Vagina (tissue), 2 donors: ENCODE results near the gene DKKL1. TPM values are rescaled to one million over a fixed set of nuclear protein-coding genes. Genes with fewer than 3 reads are reported as not detected.
"Not testable (repeated sequence)": the region's sequence is repeated elsewhere in the genome, so short reads cannot be mapped to it uniquely, and the experiment has no call there.

ENCODE experiments used
- DNase-seq, 2 donors: peaks; one replicate each; pipeline ENCODE4 v3.0.0-alpha.2; 2017; ENCODE audit errors: extremely low spot score in 2 of 2
- H3K27ac ChIP-seq: fragments of 200-600 bp; sonication (generic); one replicate; pipeline ENCODE4 v1.5.1; 2019
- H3K27me3 ChIP-seq: fragments of 200-600 bp; sonication (generic); one replicate; pipeline ENCODE4 v1.5.1; 2019
- H3K36me3 ChIP-seq, 2 donors: fragments of 200-600 bp; sonication (generic); one replicate each; pipeline ENCODE4 v1.5.1; 2017 to 2019
- H3K4me1 ChIP-seq: fragments of 200-600 bp; sonication (generic); one replicate; pipeline ENCODE4 v1.5.1; 2019
- H3K4me3 ChIP-seq, 2 donors: fragments of 200-600 bp; sonication (generic); 1 replicate in 1 of 2; 2 replicates in 1 of 2; pipeline ENCODE4 v1.5.1; 2016 to 2019
- H3K9me3 ChIP-seq: fragments of 200-600 bp; sonication (generic); one replicate; pipeline ENCODE4 v1.5.1; 2019
- POLR2A ChIP-seq, 2 donors: fragments of 450-650 bp; IDR thresholded peaks; one replicate each; pipeline ENCODE4 v1.6.1; 2017; ENCODE audit warnings: antibody characterized with exemption in 2 of 2, mild to moderate bottlenecking in 2 of 2, moderate library complexity in 2 of 2
- POLR2AphosphoS5 ChIP-seq, 2 donors: sonication (generic); formaldehyde crosslinking; IDR thresholded peaks; one replicate each; pipeline ENCODE4 v1.9.0; 2017; ENCODE audit warnings: antibody characterized with exemption in 2 of 2, mild to moderate bottlenecking in 2 of 2, low read depth in 1 of 2; ENCODE audit not compliant: insufficient read depth in 1 of 2
- intact Hi-C: fragments of 100-400 bp; cut with DNase I; formaldehyde crosslinking; loops from one replicate; pipeline ENCODE4 v1.15.1; 2023
- total RNA-seq: library from RNA; depleted of rRNA; stranded (reverse); fragments of >200 nt; gene quantifications from one replicate; pipeline ENCODE4 v1.2.3, GENCODE V29; 2016
- TF ChIP-seq, protein P1 (sequence below), 3 experiments: fragments of 450-650 bp in 2 of 3; fragments of 200-600 bp in 1 of 3; sonication (generic) in 1 of 3; IDR thresholded peaks; one replicate each; pipeline ENCODE4 v1.5.1; 2017 to 2019; ENCODE audit warnings: antibody characterized with exemption in 3 of 3, mild to moderate bottlenecking in 2 of 3, moderate library complexity in 2 of 3

Gene DKKL1
- total RNA-seq, 1 donor from 2014 or later: not detected

DNA sequence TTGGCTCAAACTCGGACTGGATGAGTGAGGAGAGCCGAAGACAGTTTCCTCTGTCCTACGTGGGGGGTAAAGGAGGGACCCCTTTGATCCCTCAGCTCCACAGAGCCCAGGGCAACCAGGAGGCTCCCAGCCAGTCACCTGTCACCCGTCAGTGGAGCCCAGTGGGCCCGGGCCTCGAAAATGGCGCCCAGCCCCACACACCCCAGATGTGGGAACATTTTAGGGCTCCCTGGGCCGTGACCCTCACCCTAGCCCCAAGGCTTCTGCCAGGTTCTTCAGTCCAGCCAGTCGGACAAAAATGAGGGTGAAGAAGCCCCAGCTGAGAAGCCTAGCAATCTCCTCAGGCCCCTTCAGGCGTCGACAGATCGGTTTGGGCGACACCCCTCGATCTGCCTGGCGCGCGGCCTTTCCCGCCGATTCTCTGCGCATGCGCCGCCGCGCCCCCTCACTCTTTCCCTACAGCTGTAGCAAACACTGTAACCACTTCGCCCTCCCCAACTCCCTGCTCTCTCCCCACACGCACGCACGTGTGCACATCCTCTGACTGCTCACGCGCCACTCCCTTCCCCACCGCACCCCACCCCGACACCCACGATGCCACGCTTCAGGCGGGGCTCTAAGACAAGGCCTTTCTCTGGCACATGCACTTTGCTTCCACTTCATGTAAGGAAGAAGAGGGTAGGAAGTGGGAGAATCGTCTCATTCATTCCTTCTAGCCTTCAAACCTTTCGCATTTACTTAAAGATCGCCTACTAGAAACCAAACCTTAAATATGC lies 38.7 kb upstream of the DKKL1 start, which contains the start of gene SLC6A16:
Gene SLC6A16 (minus strand): TSS at position 391 of the 776 bp plus-strand sequence. CDS start 13,844 bp downstream, outside the sequence.
- Histone ChIP-seq H3K27ac (no peak within 1 kb of the TSS), H3K27me3 (no peaks in the 10 kb centered on the region), H3K4me1 (no peaks in the 10 kb centered on the region), H3K9me3 (no peaks in the 10 kb centered on the region), H3K36me3 (no peaks in the 10 kb centered on the region), H3K4me3 (no peak within 1 kb of the TSS)
- intact Hi-C loops: no loop called here
- DNase-seq: no peak
- TF ChIP-seq, protein P1, sequence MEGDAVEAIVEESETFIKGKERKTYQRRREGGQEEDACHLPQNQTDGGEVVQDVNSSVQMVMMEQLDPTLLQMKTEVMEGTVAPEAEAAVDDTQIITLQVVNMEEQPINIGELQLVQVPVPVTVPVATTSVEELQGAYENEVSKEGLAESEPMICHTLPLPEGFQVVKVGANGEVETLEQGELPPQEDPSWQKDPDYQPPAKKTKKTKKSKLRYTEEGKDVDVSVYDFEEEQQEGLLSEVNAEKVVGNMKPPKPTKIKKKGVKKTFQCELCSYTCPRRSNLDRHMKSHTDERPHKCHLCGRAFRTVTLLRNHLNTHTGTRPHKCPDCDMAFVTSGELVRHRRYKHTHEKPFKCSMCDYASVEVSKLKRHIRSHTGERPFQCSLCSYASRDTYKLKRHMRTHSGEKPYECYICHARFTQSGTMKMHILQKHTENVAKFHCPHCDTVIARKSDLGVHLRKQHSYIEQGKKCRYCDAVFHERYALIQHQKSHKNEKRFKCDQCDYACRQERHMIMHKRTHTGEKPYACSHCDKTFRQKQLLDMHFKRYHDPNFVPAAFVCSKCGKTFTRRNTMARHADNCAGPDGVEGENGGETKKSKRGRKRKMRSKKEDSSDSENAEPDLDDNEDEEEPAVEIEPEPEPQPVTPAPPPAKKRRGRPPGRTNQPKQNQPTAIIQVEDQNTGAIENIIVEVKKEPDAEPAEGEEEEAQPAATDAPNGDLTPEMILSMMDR (IDR thresholded peaks at IDR 0.05): no peak
- TF ChIP-seq POLR2A (IDR thresholded peaks at IDR 0.05) (no peak), POLR2AphosphoS5 (IDR thresholded peaks at IDR 0.05; ENCODE audit: insufficient read depth in 1 of 2, low read depth in 1 of 2) (no peak)

DNA sequence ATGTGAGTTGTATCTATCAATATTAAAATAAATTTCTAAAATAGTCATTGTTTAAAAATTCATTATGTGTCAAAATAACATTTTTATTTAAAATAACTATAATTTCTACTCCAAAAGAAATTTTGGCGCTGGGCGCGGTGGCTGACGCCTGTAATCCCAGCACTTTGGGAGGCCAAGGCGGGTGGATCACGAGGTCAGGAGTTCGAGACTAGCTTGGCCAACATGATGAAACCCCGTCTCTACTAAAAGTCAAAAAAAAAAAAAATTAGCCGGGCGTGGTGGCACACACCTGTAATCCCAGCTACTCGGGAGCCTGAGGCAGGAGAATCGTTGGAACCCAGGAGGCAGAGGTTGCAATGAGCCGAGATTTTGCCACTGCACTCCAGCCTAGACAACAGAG lies 37.9 kb upstream of the DKKL1 start:
- intact Hi-C loops, H3K4me3 ChIP-seq, H3K27ac ChIP-seq, DNase-seq, H3K36me3 ChIP-seq, H3K9me3 ChIP-seq, H3K27me3 ChIP-seq, H3K4me1 ChIP-seq: not testable (repeated sequence)

DNA sequence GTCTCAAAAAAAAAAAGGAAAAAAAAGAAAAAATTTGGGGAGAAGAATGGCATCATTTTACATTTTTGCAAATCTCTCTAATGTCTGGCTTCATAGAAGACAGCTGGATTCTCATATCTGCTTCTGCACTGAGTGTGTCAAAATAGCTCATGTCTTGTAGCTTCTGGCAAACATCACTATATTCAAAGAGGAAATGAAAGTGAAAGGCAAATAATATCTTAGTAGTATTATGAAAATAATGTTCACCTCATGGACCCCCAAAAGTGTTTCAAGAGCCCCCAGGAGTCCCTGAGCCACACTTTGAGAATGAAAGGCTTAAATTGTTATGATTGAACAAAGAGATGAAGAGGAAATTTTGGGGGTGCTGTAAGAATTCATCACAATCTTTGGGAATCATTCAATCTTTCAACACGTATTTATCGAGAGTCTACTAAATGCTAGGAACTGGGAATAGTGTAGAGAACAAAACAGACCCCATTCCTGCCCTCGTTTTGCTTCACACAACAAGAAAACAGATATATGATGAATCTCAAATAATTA lies 37.4 kb upstream of the DKKL1 start:
- H3K27ac ChIP-seq: no peak overlapping the region
- no peaks in the 10 kb centered on the region for H3K4me1 ChIP-seq
- DNase-seq: no peak
- intact Hi-C loops: no loop called here
- no peaks in the 10 kb centered on the region for H3K27me3 ChIP-seq
- no peaks in the 10 kb centered on the region for H3K36me3 ChIP-seq
- no peak overlapping the region for H3K4me3 ChIP-seq
- H3K9me3 ChIP-seq: no peaks in the 10 kb centered on the region
- TF ChIP-seq POLR2A (IDR thresholded peaks at IDR 0.05) (no peak), POLR2AphosphoS5 (IDR thresholded peaks at IDR 0.05; ENCODE audit: insufficient read depth in 1 of 2, low read depth in 1 of 2) (no peak)
- TF ChIP-seq, protein P1 (IDR thresholded peaks at IDR 0.05): no peak

DNA sequence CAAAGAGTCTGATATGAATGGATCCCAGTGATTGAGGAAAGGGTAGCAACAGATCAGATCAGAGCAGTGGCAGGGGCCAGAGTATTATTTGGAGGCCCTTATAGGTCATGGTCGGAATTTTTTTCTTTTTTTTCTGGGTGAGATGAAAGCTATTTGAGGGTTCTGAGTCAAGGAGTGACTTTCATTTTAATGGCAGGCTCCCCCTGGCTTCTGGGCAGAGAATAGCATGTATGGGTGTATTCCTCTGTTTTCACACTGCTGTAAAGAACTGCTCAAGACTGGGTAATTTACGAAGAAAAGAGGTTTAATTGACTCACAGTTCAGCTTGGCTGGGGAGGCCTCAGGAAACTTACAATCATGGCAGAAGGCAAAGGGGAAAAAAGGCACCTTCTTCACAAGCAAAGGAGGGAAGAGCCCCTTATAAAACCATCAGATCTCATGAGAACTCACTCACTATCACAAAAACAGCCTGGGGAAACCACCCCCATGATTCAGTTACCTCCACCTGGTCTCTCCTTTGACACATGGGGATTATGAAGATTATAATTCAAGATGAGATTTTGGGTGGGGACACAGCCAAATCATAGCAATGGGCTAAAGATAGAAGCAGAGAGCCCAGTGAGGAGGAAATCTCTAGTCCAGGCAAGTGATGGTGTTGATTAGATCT lies 35.7 kb upstream of the DKKL1 start:
- H3K4me1 ChIP-seq: no peaks in the 10 kb centered on the region
- DNase-seq: no peak
- no peaks in the 10 kb centered on the region for H3K36me3 ChIP-seq
- TF ChIP-seq POLR2AphosphoS5 (IDR thresholded peaks at IDR 0.05; ENCODE audit: insufficient read depth in 1 of 2, low read depth in 1 of 2): no peak
- TF ChIP-seq, protein P1 (IDR thresholded peaks at IDR 0.05): peak in 2 of 3 experiments; percentile 23 to 49
- intact Hi-C loops: no loop called here
- H3K4me3 ChIP-seq: no peak overlapping the region
- no peaks in the 10 kb centered on the region for H3K27me3 ChIP-seq
- H3K27ac ChIP-seq: no peak overlapping the region
- H3K9me3 ChIP-seq: no peaks in the 10 kb centered on the region

DNA sequence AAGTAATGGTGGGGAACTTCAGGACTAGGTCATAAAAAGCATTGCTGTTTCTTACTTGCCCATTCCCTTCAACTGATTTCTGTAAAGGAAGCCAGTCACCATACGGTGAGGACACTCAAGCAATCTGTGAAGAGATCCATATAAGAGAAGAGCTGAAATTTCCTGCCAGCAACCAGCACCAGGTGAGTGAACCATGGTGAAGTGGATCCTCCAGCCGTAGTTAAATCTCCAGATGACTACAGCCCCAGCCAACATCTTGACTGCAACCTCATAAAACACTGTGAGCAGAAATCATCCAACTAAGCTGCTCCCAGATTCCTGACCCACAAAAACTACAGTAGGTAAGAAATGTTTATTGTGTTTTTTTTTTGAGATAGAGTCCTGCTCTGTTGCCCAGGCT lies 34.9 kb upstream of the DKKL1 start:
- no peaks in the 10 kb centered on the region for H3K9me3 ChIP-seq
- TF ChIP-seq POLR2AphosphoS5 (IDR thresholded peaks at IDR 0.05; ENCODE audit: insufficient read depth in 1 of 2, low read depth in 1 of 2): no peak
- TF ChIP-seq, protein P1 (IDR thresholded peaks at IDR 0.05): no peak
- no peak for DNase-seq
- no peak overlapping the region for H3K27ac ChIP-seq
- H3K27me3 ChIP-seq: no peaks in the 10 kb centered on the region
- no peaks in the 10 kb centered on the region for H3K36me3 ChIP-seq
- no peak overlapping the region for H3K4me3 ChIP-seq
- H3K4me1 ChIP-seq: no peaks in the 10 kb centered on the region
- intact Hi-C loops: no loop called here

DNA sequence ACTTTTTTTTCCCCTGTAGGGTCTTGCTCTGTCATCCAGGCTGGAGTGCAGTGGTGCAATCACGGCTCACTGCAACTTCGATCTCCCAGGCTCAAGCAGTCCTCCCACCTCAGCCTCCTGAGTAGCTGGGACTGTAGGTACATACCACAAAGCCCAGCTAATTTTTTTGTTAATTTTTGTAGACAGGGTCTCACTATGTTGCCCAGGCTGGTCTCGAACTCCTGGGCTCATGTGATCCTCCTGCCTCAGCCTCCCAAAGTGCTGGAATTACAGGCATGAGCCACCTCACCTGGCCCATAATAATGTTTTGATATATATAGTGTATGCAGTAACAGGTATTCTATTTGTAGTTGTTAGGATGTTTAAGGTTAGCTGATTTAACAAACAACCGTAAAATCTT lies 32.5 kb upstream of the DKKL1 start:
- H3K4me3 ChIP-seq, H3K27me3 ChIP-seq, H3K27ac ChIP-seq, H3K4me1 ChIP-seq, DNase-seq, intact Hi-C loops, H3K36me3 ChIP-seq, H3K9me3 ChIP-seq: not testable (repeated sequence)
